GM12891 (cell line): ENCODE measurements around the gene PRAF2.

Experiments used
- PAX5 ChIP-seq: IDR thresholded peaks from 2 replicates; pipeline ENCODE4 v1.6.1; 2011; ENCODE audit warnings: low read length, moderate library complexity, mild to moderate bottlenecking; ENCODE audit not compliant: insufficient read depth, severe bottlenecking
- POLR2A ChIP-seq: IDR thresholded peaks from 2 replicates; pipeline ENCODE4 v1.6.1; 2011; ENCODE audit warnings: low read depth, low read length, control low read depth
- SPI1 ChIP-seq: IDR thresholded peaks from 2 replicates; pipeline ENCODE4 v1.6.1; 2011; ENCODE audit warnings: low read depth, low read length, control low read depth

- TF ChIP-seq SPI1 (no peak), POLR2A (no peak), PAX5 (no peak)
These were observed 15.0 kb downstream of the PRAF2 start, which contains the start of gene CCDC120 for GRCh38 chrX:49058794-49059193.
